Measurements from ENCODE around the gene JAK3. TPM values are rescaled to one million over a fixed set of nuclear protein-coding genes. Genes with fewer than 3 reads are reported as not detected.
A peak's percentile ranks its signal among the peaks of the same experiment; 100 is the strongest.

JAK3 gene
- total and polyA plus RNA-seq, 2 of the 8 experiments (the other 6 are each of a cell fraction or from before 2014, with no cell fraction given), result 4.0 to 4.7 TPM

DNA sequence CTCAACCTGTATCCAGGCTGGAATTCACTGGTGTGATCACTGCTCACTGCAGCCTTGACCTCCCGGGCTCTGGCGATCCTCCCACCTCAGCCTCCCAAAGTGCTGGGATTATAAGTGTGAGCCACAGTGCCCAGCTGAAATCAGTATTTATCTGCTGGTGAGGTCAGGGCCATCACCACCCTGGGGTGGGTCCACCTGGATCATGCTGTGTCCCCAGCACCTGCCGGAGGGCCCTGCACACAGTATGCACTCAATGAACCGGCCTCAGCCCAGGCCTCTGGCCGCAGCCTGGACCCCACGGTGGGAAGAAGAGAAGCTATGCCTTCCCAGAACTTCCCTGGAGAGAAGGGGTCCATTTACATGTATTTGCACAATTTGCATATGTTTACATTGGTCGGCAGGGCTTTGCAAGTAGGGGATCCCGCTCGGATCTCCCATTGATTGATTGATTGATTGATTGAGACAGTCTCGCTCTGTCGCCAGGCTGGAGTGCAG, 21.4 kb upstream of the JAK3 start:
- Histone ChIP-seq H3K4me3 (ENCODE audit: extremely low read depth in 1 of 4, insufficient read depth in 2 of 4, low read depth in 3 of 4, low read length in 4 of 4) (no peak overlapping the region), H3K4ac (replicated peaks; ENCODE audit: insufficient read length, low read depth, low read length) (no peak overlapping the region), H4K5ac (ENCODE audit: insufficient read length, low read depth, low read length) (no peak overlapping the region), H2BK5ac (ENCODE audit: low read depth, low read length) (0 out of 2 replicates have a peak overlapping the region, but pooled peaks have one; percentile 75), H2BK120ac (replicated peaks; ENCODE audit: low read depth, low read length) (no peak overlapping the region), H3K14ac (ENCODE audit: insufficient read length) (no peak overlapping the region), H2BK20ac (ENCODE audit: low read length) (peak overlapping the region; percentile 80; the same call in 1 of the 2 replicates), H2BK15ac (ENCODE audit: low read length) (peak overlapping the region; percentile 61; the same call in 1 of the 2 replicates), H3K56ac (replicated peaks; ENCODE audit: insufficient read length, low read depth, low read length) (no peak overlapping the region), H4K20me1 (replicated peaks in 1 of 2; ENCODE audit: control insufficient read depth in 1 of 2, insufficient read depth in 2 of 2, low read length in 2 of 2) (peaks cover 2 to 7% of the 10 kb centered on the region in 2 experiments), H3K27me3 (replicated peaks in 1 of 4; ENCODE audit: control insufficient read depth in 3 of 4, extremely low read depth in 1 of 4, insufficient read depth in 3 of 4, low read length in 3 of 4) (peaks cover 0 to 9% (median 5%) of the 10 kb centered on the region in 4 experiments; a peak in 5 of 7 replicates), H3K36me3 (ENCODE audit: control insufficient read depth in 2 of 4, insufficient read depth in 4 of 4, low read length in 3 of 4) (peaks cover 5 to 13% (median 5%) of the 10 kb centered on the region in 4 experiments; a peak in 5 of 8 replicates), H3K9me3 (ENCODE audit: insufficient read depth in 2 of 2, low read depth in 1 of 2, low read length in 1 of 2) (no peaks in the 10 kb centered on the region; a peak in 1 of 4 replicates), H3K79me2 (ENCODE audit: control insufficient read depth in 1 of 2, insufficient read depth in 2 of 2, low read length in 2 of 2) (no peaks in the 10 kb centered on the region), H3K23ac (ENCODE audit: insufficient read length) (no peak overlapping the region), H3K79me1 (ENCODE audit: low read depth, low read length) (no peaks in the 10 kb centered on the region), H3K18ac (ENCODE audit: extremely low read depth, low read length) (no peak overlapping the region), H2AK5ac (ENCODE audit: low read depth, low read length) (no peak overlapping the region), H4K91ac (replicated peaks; ENCODE audit: insufficient read length, low read length) (no peak overlapping the region), H3K23me2 (ENCODE audit: low read depth, low read length) (peaks cover 10% of the 10 kb centered on the region; the same call in 1 of the 2 replicates), H3K4me2 (ENCODE audit: insufficient read depth in 1 of 2, low read depth in 2 of 2, low read length in 2 of 2) (0 out of 4 replicates have a peak overlapping the region, but pooled peaks have one; percentile 4 to 23), H2AFZ (ENCODE audit: low read length) (no peak overlapping the region), H2BK12ac (ENCODE audit: low read depth, low read length) (peak overlapping the region; percentile 90; the same call in 1 of the 2 replicates), H4K8ac (ENCODE audit: extremely low read depth, insufficient read depth, low read length) (no peak overlapping the region), H3K4me1 (replicated peaks in 1 of 4; ENCODE audit: control insufficient read depth in 3 of 4, insufficient read depth in 4 of 4, low read length in 3 of 4) (peaks cover 0 to 14% (median 5%) of the 10 kb centered on the region in 4 experiments; a peak in 6 of 7 replicates), H3K27ac (ENCODE audit: low read depth, low read length) (no peak overlapping the region), H3K9ac (replicated peaks in 1 of 4; ENCODE audit: extremely low read depth in 1 of 4, low read depth in 3 of 4, low read length in 3 of 4) (no peak overlapping the region)
- peak in 1 of 2 experiments; percentile 63 for DNase-seq (ENCODE audit: low read depth in 1 of 2, low spot score in 2 of 2)
- peak; percentile 90 for FAIRE-seq
- POLR2A ChIA-PET (ENCODE audit: partially characterized antibody), result interaction anchor here (0.6 to 20.2 kb wide), 8 partner anchors 9 to 1127 kb away, joined by 3 to 392 read pairs (median 3); partner anchors contain the start of genes CCDC124 and RPL18A
- CTCF ChIA-PET (ENCODE audit: partially characterized antibody), result interaction anchor here (1.0 to 5.4 kb wide), 8 partner anchors 8 to 226 kb away, joined by 3 to 105 read pairs (median 12); partner anchors contain the start of genes CCDC124 and RPL18A
- WGBS, 2 experiments (ENCODE audit: extremely low coverage in 1 of 2, insufficient coverage in 1 of 2, insufficient read length in 1 of 2, insufficient replicate concordance in 2 of 2, low coverage in 1 of 2, low lambda C conversion rate in 2 of 2, missing lambda C conversion rate in 1 of 2), result 24% methylated on average over 11 of the region's 11 CpGs; no CpG with 5 or more reads in 1 of the 2 experiments
- TF ChIP-seq HDAC2 (IDR thresholded peaks at IDR 0.05; ENCODE audit: borderline replicate concordance in 1 of 2, low read depth in 2 of 2, low read length in 2 of 2) (0 out of 4 replicates have a peak, but pooled peaks have one; percentile 17 to 72), POU5F1 (IDR thresholded peaks at IDR 0.05; ENCODE audit: low read depth, low read length) (0 out of 2 replicates have a peak, but pooled peaks have one; percentile 35), RBBP5 (IDR thresholded peaks at IDR 0.05; ENCODE audit: borderline replicate concordance, low read depth, low read length) (no peak), POLR2A (IDR thresholded peaks at IDR 0.05; ENCODE audit: control extremely low read depth in 1 of 2, low read depth in 2 of 2, low read length in 2 of 2) (no peak), SAP30 (IDR thresholded peaks at IDR 0.05; ENCODE audit: insufficient read depth, insufficient replicate concordance, low read length) (no peak), BRCA1 (IDR thresholded peaks at IDR 0.05; ENCODE audit: low read depth, low read length) (no peak), KDM1A (IDR thresholded peaks at IDR 0.05; ENCODE audit: borderline replicate concordance, low read length) (peak; percentile 94; the same call in 1 of the 2 replicates), KDM5A (IDR thresholded peaks at IDR 0.05; ENCODE audit: low read length) (no peak), CTBP2 (IDR thresholded peaks at IDR 0.05; ENCODE audit: borderline replicate concordance, insufficient read depth, insufficient read length, low read length) (peak; percentile 49)
- TF ChIP-seq, protein P1, sequence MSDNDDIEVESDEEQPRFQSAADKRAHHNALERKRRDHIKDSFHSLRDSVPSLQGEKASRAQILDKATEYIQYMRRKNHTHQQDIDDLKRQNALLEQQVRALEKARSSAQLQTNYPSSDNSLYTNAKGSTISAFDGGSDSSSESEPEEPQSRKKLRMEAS (IDR thresholded peaks at IDR 0.05), result no peak

All from H1 (cell line).